Spleen (tissue), 7 donors: Measurements from ENCODE around the gene LEKR1.

Experiments
- POLR2AphosphoS5 ChIP-seq, 3 donors: sonication (generic); formaldehyde crosslinking; IDR thresholded peaks; one replicate each; pipeline ENCODE4 v1.5.1; 2017; ENCODE audit warnings: antibody characterized with exemption in 3 of 3
- TF ChIP-seq, protein P1 (sequence below), 11 experiments: fragments of 200-600 bp in 7 of 11; fragments of 450-650 bp in 4 of 11; sonication (generic) in 4 of 11; IDR thresholded peaks in 8 of 11; conservative IDR thresholded peaks in 3 of 11; 1 replicate in 7 of 11; 2 replicates in 4 of 11; pipeline versions ENCODE4 v1.4.0 to v1.8.0; 2016 to 2021; ENCODE audit warnings: antibody characterized with exemption in 11 of 11, inconsistent platforms in 4 of 11, mild to moderate bottlenecking in 1 of 11
- donor health status: DM: no; HTN: no; CAD: no; lungs with moderate emphysema.
- donor health status: DM: no; HTN: no; CAD: no.
- donor health status: DM: no; HTN: no; CAD: no.

DNA sequence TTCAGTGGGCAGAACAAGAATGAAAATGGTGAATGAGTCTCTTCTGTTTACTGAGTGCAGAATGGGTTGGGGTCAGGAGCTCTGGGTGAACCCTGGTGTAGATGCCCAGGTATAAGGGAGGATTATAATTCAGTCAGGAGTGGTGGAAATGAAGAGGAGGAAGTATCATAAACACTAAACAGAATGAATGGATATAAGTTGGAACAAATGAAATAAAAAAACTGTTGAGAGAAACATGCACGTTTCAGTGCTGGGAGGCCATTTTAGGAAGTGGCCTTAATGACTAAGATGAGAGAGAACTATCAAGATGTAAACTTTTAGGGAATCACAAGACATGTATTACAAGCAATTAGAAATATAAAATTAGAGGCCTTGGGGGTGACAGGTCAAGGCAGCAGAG is 32.8 kb upstream of the LEKR1 start:
- TF ChIP-seq, protein P1, sequence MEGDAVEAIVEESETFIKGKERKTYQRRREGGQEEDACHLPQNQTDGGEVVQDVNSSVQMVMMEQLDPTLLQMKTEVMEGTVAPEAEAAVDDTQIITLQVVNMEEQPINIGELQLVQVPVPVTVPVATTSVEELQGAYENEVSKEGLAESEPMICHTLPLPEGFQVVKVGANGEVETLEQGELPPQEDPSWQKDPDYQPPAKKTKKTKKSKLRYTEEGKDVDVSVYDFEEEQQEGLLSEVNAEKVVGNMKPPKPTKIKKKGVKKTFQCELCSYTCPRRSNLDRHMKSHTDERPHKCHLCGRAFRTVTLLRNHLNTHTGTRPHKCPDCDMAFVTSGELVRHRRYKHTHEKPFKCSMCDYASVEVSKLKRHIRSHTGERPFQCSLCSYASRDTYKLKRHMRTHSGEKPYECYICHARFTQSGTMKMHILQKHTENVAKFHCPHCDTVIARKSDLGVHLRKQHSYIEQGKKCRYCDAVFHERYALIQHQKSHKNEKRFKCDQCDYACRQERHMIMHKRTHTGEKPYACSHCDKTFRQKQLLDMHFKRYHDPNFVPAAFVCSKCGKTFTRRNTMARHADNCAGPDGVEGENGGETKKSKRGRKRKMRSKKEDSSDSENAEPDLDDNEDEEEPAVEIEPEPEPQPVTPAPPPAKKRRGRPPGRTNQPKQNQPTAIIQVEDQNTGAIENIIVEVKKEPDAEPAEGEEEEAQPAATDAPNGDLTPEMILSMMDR (IDR thresholded peaks at IDR 0.05 in 8 of 11, conservative IDR thresholded peaks at IDR 0.05 in 3 of 11), result no peak
- TF ChIP-seq POLR2AphosphoS5 (IDR thresholded peaks at IDR 0.05), result no peak
